ENCODE data around the gene DNM3. TPM values are rescaled to one million over a fixed set of nuclear protein-coding genes. Genes with fewer than 3 reads are reported as not detected.

DNM3 gene
- total and polyA plus RNA-seq, 12 donors, result 7.2 to 78.6 (median 18.4) TPM

DNA sequence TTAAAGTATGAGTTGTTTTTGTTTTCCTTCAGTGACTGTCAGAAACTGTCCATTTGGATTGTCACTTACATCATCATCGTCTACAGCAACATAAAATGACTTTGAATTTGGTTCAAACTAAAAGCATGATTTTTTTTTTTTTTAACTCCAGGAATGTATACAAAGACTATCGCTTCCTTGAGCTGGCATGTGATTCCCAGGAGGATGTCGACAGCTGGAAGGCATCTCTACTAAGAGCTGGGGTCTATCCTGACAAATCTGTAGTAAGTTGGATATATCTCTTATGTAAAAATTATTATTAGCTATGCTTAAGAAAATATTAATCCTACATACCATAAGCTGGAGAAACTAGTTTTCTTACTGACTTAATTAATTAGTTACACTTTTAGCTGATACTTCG is 467.3 kb downstream of the DNM3 start:
- intact Hi-C loops (cut with DNase I), result no loop called here
- no peaks in the 10 kb centered on the region for H3K9me3 ChIP-seq (replicated peaks in 1 of 3)
- no peak overlapping the region for H3K4me3 ChIP-seq
- H3K36me3 ChIP-seq (replicated peaks in 1 of 2), result no peaks in the 10 kb centered on the region
- no peaks in the 10 kb centered on the region for H3K4me1 ChIP-seq (replicated peaks in 1 of 2)
- TF ChIP-seq, protein P1, sequence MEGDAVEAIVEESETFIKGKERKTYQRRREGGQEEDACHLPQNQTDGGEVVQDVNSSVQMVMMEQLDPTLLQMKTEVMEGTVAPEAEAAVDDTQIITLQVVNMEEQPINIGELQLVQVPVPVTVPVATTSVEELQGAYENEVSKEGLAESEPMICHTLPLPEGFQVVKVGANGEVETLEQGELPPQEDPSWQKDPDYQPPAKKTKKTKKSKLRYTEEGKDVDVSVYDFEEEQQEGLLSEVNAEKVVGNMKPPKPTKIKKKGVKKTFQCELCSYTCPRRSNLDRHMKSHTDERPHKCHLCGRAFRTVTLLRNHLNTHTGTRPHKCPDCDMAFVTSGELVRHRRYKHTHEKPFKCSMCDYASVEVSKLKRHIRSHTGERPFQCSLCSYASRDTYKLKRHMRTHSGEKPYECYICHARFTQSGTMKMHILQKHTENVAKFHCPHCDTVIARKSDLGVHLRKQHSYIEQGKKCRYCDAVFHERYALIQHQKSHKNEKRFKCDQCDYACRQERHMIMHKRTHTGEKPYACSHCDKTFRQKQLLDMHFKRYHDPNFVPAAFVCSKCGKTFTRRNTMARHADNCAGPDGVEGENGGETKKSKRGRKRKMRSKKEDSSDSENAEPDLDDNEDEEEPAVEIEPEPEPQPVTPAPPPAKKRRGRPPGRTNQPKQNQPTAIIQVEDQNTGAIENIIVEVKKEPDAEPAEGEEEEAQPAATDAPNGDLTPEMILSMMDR (IDR thresholded peaks at IDR 0.05), result no peak
- no peak for TF ChIP-seq POLR2A (IDR thresholded peaks at IDR 0.05)
- H3K27me3 ChIP-seq, result no peaks in the 10 kb centered on the region
- no peak overlapping the region for H3K27ac ChIP-seq
- 70 to 81% (median 79%) methylated on average over 4 of the region's 4 CpGs for WGBS, 4 donors
- no peak for DNase-seq

- DNase-seq, result peak in 1 of 7 donors; percentile 20
These were observed 479.4 kb downstream of the DNM3 start for GRCh38 chr1:172320733-172321132.

GRCh38 chr1:172321451-172321850 is 480.2 kb downstream of the DNM3 start:
- H3K27ac ChIP-seq, result peak overlapping the region in 4 of 5 donors; percentile 60 to 87 (median 84)
- no peak overlapping the region for H3K4me3 ChIP-seq
- TF ChIP-seq POLR2A (IDR thresholded peaks at IDR 0.05), result no peak
- TF ChIP-seq, protein P1 (IDR thresholded peaks at IDR 0.05), result no peak
- H3K4me1 ChIP-seq (replicated peaks in 1 of 2), result peaks cover 14 to 29% of the 10 kb centered on the region in 2 donors
- H3K27me3 ChIP-seq, result no peaks in the 10 kb centered on the region
- H3K9me3 ChIP-seq (replicated peaks in 1 of 3), result no peaks in the 10 kb centered on the region
- WGBS, 4 donors, result 73 to 82% (median 81%) methylated on average over 4 of the region's 4 CpGs
- intact Hi-C loops (cut with DNase I), result no loop called here
- DNase-seq, result peak in 1 of 7 donors; percentile 4
- no peaks in the 10 kb centered on the region for H3K36me3 ChIP-seq (replicated peaks in 1 of 2)

More at GRCh38 chr1:172320733-172321132, 479.4 kb downstream of the DNM3 start:
- H3K4me3 ChIP-seq, result no peak overlapping the region
- peaks cover 14 to 29% of the 10 kb centered on the region in 2 donors for H3K4me1 ChIP-seq (replicated peaks in 1 of 2)
- no peaks in the 10 kb centered on the region for H3K27me3 ChIP-seq
- TF ChIP-seq, protein P1 (IDR thresholded peaks at IDR 0.05), result peak in 1 of 6 experiments; percentile 10
- TF ChIP-seq POLR2A (IDR thresholded peaks at IDR 0.05), result no peak
- no peaks in the 10 kb centered on the region for H3K36me3 ChIP-seq (replicated peaks in 1 of 2)
- intact Hi-C loops (cut with DNase I), result no loop called here
- no peaks in the 10 kb centered on the region for H3K9me3 ChIP-seq (replicated peaks in 1 of 3)
- 42 to 62% (median 57%) methylated on average over 6 of the region's 6 CpGs for WGBS, 4 donors
- peak overlapping the region in 3 of 5 donors; percentile 48 to 87 (median 86) for H3K27ac ChIP-seq

DNA sequence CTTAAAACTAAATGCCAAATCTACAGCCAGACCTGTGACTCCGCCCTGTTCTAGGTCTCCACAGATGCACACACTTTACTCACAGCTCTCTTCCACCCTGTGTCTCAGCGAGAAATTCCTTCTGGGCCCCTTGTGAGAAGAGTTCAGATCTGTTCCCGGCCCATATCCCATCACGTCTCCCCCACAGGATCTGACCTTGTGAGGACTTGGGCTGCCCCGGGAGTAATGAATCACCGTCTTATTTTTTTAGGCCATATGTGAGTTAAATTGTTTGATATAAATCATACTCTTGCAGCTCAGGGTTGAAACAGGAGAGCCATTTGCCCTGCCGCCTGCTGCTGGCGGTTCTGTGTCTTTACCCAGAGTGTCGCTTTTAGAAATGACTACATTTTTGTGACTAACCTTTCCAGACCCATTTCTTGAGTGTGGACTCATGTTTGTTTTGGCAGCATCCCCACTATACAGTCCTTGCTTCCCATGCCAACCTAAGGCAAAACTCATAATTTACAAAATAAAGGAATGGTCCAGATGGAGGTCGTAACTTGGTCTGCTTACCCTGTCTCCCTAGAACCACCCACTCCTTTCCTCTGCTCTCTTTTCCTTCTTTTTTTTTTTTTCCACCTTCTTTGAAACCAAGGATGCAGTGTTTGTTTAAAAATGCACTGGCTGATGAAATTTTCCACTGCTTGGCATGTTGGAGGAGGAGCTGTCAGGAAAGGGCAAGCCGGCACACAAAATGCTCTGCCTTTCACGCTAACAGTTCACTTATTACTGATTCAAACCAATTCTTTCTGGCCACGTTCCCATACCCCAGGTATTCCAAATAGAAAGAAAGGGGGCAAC is 481.1 kb downstream of the DNM3 start:
- peak in 1 of 2 donors; percentile 70 for TF ChIP-seq POLR2A (IDR thresholded peaks at IDR 0.05)
- TF ChIP-seq, protein P1 (IDR thresholded peaks at IDR 0.05), result peak in 3 of 6 experiments; percentile 9 to 28 (median 26)
- H3K36me3 ChIP-seq (replicated peaks in 1 of 2), result no peaks in the 10 kb centered on the region
- WGBS, 4 donors, result 22 to 31% (median 27%) methylated on average over 12 to 13 of the region's 13 CpGs
- H3K4me3 ChIP-seq, result peak overlapping the region in 2 of 4 donors; percentile 3 to 32
- H3K4me1 ChIP-seq (replicated peaks in 1 of 2), result peaks cover 14 to 29% of the 10 kb centered on the region in 2 donors
- H3K9me3 ChIP-seq (replicated peaks in 1 of 3), result no peaks in the 10 kb centered on the region
- H3K27ac ChIP-seq, result peak overlapping the region; percentile 60 to 87 (median 84)
- H3K27me3 ChIP-seq, result no peaks in the 10 kb centered on the region
- peak; percentile 59 to 87 (median 76) for DNase-seq
- intact Hi-C loops (cut with DNase I), result no loop called here

Measured in adrenal gland (tissue), 12 donors.